A673 (cell line): ENCODE data around the gene KXD1. TPM values are rescaled to one million over a fixed set of nuclear protein-coding genes. Genes with fewer than 3 reads are reported as not detected.

Source experiments
- BruUV-seq: library from RNA; stranded (reverse); fragments of 400-500 nt; replicated peaks from 2 replicates; lab custom pipeline; 2021; lab: Mats Ljungman, UMichigan
- CTCF ChIA-PET: fragments of 300-600 bp; sonication (Branson Sonifier 250); formaldehyde crosslinking; loops from one replicate; lab custom pipeline; 2022; ENCODE audit warnings: antibody characterized with exemption; lab: Charles Lee
- POLR2A ChIA-PET: fragments of 300-600 bp; sonication (Branson Sonifier 250); formaldehyde crosslinking; loops from one replicate; lab custom pipeline; 2022; ENCODE audit warnings: antibody characterized with exemption; ENCODE audit not compliant: low non-redundant PET; lab: Charles Lee
- DNase-seq: peaks from one replicate; pipeline ENCODE4 v3.0.0-alpha.2; 2015; ENCODE audit warnings: low spot score
- H3K27ac ChIP-seq: fragments of 200-600 bp; sonication (generic); 2 replicates; pipeline ENCODE4 v1.5.1; 2016; ENCODE audit warnings: mixed run types, low read depth, mild to moderate bottlenecking, mixed read lengths, antibody characterized with exemption, low read length; ENCODE audit not compliant: poor library complexity, severe bottlenecking
- H3K27me3 ChIP-seq: fragments of 200-600 bp; sonication (generic); replicated peaks from 2 replicates; pipeline ENCODE4 v1.6.1; 2017; ENCODE audit warnings: mixed run types, low read depth, mild to moderate bottlenecking, mixed read lengths, antibody characterized with exemption, low read length; ENCODE audit not compliant: insufficient read depth, poor library complexity
- H3K36me3 ChIP-seq: fragments of 200-600 bp; sonication (generic); 2 replicates; pipeline ENCODE4 v1.6.1; 2016; ENCODE audit warnings: mixed run types, mild to moderate bottlenecking, mixed read lengths, antibody characterized with exemption, low read length; ENCODE audit not compliant: insufficient read depth, poor library complexity, severe bottlenecking
- H3K4me1 ChIP-seq: fragments of 200-600 bp; sonication (generic); 2 replicates; pipeline ENCODE4 v1.6.1; 2017; ENCODE audit warnings: mixed run types, mild to moderate bottlenecking, mixed read lengths, antibody characterized with exemption, low read length; ENCODE audit not compliant: insufficient read depth, poor library complexity, severe bottlenecking
- H3K4me3 ChIP-seq: fragments of 200-600 bp; sonication (generic); 2 replicates; pipeline ENCODE4 v1.5.1; 2016; ENCODE audit warnings: low read depth, mixed run types, mild to moderate bottlenecking, mixed read lengths, low read length; ENCODE audit not compliant: poor library complexity, severe bottlenecking
- H3K9me3 ChIP-seq: fragments of 200-600 bp; sonication (generic); 2 replicates; pipeline ENCODE4 v1.6.1; 2016; ENCODE audit warnings: mixed run types, low read depth, mild to moderate bottlenecking, mixed read lengths, antibody characterized with exemption, low read length; ENCODE audit not compliant: poor library complexity, severe bottlenecking
- EZH2 ChIP-seq: fragments of 200-600 bp; sonication (generic); IDR thresholded peaks from 2 replicates; pipeline ENCODE4 v1.6.1; 2017; ENCODE audit warnings: borderline replicate concordance, low read depth, mild to moderate bottlenecking, mixed read lengths, antibody characterized with exemption, low read length; ENCODE audit not compliant: poor library complexity, severe bottlenecking
- intact Hi-C: fragments of 100-400 bp; cut with micrococcal nuclease; formaldehyde crosslinking; loops from one replicate; pipeline ENCODE4 v1.10.0; 2022; ENCODE audit not compliant: unreplicated experiment
- total RNA-seq: library from RNA; stranded (reverse); gene quantifications from 2 replicates; pipeline ENCODE4 v1.2.3, GENCODE V29; 2021
- TF ChIP-seq, protein P1 (sequence below): fragments of 300-800, 200-600 bp; sonication (generic); conservative IDR thresholded peaks from 2 replicates; pipeline ENCODE4 v1.5.1; 2017; ENCODE audit warnings: low read depth, mild to moderate bottlenecking, antibody characterized with exemption, low read length, moderate library complexity, mixed read lengths

The KXD1 gene
- total RNA-seq, 1 experiment from 2014 or later: 111 TPM

DNA sequence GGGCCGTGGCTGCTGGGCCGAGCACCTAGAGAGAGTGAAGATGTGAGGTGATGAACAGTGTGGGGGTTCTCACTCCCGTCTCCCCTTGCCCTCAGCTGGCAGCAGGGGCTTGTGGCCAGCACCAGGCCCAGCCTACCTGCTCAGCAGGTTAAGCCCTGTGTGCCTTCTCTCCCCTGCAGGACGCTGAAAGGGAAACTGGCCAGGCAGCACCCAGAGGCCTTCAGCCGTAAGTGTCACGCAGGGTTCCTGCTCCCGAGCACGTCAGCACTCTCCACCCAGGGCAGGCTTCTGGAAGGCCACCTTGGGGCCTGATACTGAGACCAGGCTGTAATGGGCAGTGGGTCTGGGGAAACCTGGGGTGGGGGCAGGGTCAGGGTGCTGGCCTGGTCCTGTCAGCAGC, 9.3 kb downstream of the KXD1 start:
- H3K4me1 ChIP-seq: no peaks in the 10 kb centered on the region
- no peaks in the 10 kb centered on the region for H3K9me3 ChIP-seq
- H3K27me3 ChIP-seq: no peaks in the 10 kb centered on the region
- no peak for DNase-seq
- POLR2A ChIA-PET: no interaction called here
- TF ChIP-seq, protein P1, sequence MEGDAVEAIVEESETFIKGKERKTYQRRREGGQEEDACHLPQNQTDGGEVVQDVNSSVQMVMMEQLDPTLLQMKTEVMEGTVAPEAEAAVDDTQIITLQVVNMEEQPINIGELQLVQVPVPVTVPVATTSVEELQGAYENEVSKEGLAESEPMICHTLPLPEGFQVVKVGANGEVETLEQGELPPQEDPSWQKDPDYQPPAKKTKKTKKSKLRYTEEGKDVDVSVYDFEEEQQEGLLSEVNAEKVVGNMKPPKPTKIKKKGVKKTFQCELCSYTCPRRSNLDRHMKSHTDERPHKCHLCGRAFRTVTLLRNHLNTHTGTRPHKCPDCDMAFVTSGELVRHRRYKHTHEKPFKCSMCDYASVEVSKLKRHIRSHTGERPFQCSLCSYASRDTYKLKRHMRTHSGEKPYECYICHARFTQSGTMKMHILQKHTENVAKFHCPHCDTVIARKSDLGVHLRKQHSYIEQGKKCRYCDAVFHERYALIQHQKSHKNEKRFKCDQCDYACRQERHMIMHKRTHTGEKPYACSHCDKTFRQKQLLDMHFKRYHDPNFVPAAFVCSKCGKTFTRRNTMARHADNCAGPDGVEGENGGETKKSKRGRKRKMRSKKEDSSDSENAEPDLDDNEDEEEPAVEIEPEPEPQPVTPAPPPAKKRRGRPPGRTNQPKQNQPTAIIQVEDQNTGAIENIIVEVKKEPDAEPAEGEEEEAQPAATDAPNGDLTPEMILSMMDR: no peak
- no peak for TF ChIP-seq EZH2
- CTCF ChIA-PET: no interaction called here
- H3K27ac ChIP-seq: no peak overlapping the region
- intact Hi-C loops: no loop called here
- H3K36me3 ChIP-seq: peaks cover 67% of the 10 kb centered on the region
- no peak overlapping the region for H3K4me3 ChIP-seq
- BruUV-seq: no TSS peak

DNA sequence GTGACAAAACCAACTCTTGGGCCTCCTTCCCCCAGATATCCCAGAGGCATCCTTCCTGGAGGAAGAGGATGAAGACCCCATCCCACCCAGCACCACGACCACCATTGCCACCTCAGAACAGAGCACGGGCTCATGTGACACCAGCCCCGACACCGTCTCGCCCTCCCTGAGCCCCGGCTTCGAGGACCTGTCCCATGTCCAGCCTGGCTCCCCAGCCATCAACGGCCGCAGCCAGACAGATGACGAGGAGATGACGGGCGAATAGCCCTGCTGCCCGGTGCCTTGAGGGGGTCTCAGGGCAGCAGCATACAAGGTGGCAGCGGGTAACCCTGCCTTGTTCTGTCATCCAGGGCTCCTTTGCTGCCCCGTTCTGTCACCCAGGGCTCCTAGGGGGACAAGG, 10.7 kb downstream of the KXD1 start:
- ChIA-PET CTCF (interaction anchor here (0.6 kb wide), 1 partner anchor 21 kb away, joined by 3 read pairs; no protein-coding TSS in a partner anchor), POLR2A (no interaction called here)
- Histone ChIP-seq H3K4me3 (no peak overlapping the region), H3K27ac (no peak overlapping the region), H3K4me1 (peaks cover 10% of the 10 kb centered on the region), H3K27me3 (no peaks in the 10 kb centered on the region), H3K9me3 (no peaks in the 10 kb centered on the region), H3K36me3 (peaks cover 62% of the 10 kb centered on the region)
- no peak for DNase-seq
- BruUV-seq: no TSS peak
- intact Hi-C loops: no loop called here
- TF ChIP-seq, protein P1: no peak
- TF ChIP-seq EZH2: no peak

DNA sequence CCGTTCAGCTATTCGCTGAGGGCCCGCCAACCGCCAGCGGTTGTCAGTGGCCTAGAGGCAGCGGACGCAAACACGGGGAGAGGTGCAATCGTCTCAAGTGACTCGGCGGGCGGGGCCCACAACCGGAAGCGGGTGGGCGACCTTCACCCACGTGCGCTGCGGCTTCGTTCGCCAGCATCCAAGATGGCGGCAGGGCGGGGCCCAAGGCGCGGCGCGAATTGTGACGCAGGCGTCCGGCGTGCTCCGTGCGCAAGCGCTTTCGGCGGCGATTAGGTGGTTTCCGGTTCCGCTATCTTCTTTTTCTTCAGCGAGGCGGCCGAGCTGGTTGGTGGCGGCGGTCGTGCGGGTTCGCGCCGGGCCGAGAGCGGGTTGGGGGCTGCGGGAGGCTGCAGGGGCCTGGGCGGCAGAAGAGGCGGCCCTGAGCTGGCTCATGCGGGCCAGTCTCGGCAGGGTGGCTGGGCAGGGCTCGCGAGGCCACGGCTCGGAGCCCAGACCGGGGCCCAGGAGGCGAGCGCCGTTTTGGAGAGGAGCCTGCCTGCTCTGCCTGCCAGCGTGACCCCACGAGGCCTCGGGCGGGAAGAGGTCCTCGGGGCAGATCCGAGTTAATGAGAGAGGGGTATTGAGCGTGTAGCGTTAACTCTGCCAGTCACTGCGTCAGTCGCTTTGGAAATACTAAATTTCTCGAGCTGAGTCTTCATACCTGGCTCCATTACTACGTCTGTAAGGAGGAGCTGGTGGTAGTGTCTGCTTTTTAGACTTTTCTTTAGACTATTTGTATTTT, 14.1 kb downstream of the KXD1 start, which contains the start of gene UBA52:
UBA52 (plus strand) TSS at position 294 of the 781 bp plus-strand sequence. CDS start 1,444 bp downstream, outside the sequence.
- H3K27me3 ChIP-seq: no peaks in the 10 kb centered on the region
- peak within 1 kb of the TSS; percentile 94 for H3K27ac ChIP-seq
- H3K4me3 ChIP-seq: peak within 1 kb of the TSS; percentile 85
- no peaks in the 10 kb centered on the region for H3K9me3 ChIP-seq
- TF ChIP-seq, protein P1: no peak
- no peak for TF ChIP-seq EZH2
- H3K36me3 ChIP-seq: peaks cover 66% of the 10 kb centered on the region
- BruUV-seq: no TSS peak
- POLR2A ChIA-PET: interaction anchor here (0.6 kb wide), 2 partner anchors 15 to 286 kb away, joined by 3 to 10 read pairs; no protein-coding TSS in a partner anchor
- CTCF ChIA-PET: interaction anchor here (0.7 to 1.9 kb wide), 3 partner anchors 18 to 52 kb away, joined by 3 to 7 read pairs (median 6); partner anchors contain the start of gene REX1BD
- peak; percentile 99 for DNase-seq
- intact Hi-C loops: no loop called here
- H3K4me1 ChIP-seq: peaks cover 13% of the 10 kb centered on the region
